IMR-90 (cell line): ENCODE data around the gene PLD1.

Source experiments
- CEBPB ChIP-seq: IDR thresholded peaks from 2 replicates; pipeline ENCODE4 v1.6.1; 2012; ENCODE audit warnings: low read depth, low read length, improper control_type of control experiment
- CTCF ChIP-seq: conservative IDR thresholded peaks from 2 replicates; pipeline ENCODE4 v1.5.1; 2012; ENCODE audit warnings: mild to moderate bottlenecking, low read depth, low read length, improper control_type of control experiment
- MAZ ChIP-seq: IDR thresholded peaks from 2 replicates; pipeline ENCODE4 v1.6.1; 2012; ENCODE audit warnings: low read depth, mild to moderate bottlenecking, low read length, improper control_type of control experiment, moderate library complexity, borderline replicate concordance
- POLR2A ChIP-seq: IDR thresholded peaks from 2 replicates; pipeline ENCODE4 v1.6.1; 2012; ENCODE audit warnings: mild to moderate bottlenecking, low read depth, low read length
- SMC3 ChIP-seq: fragments of 150-350 bp; IDR thresholded peaks from 2 replicates; pipeline ENCODE4 v1.6.1; 2016; ENCODE audit warnings: low read depth, mild to moderate bottlenecking, antibody characterized with exemption, low read length, moderate library complexity

DNA sequence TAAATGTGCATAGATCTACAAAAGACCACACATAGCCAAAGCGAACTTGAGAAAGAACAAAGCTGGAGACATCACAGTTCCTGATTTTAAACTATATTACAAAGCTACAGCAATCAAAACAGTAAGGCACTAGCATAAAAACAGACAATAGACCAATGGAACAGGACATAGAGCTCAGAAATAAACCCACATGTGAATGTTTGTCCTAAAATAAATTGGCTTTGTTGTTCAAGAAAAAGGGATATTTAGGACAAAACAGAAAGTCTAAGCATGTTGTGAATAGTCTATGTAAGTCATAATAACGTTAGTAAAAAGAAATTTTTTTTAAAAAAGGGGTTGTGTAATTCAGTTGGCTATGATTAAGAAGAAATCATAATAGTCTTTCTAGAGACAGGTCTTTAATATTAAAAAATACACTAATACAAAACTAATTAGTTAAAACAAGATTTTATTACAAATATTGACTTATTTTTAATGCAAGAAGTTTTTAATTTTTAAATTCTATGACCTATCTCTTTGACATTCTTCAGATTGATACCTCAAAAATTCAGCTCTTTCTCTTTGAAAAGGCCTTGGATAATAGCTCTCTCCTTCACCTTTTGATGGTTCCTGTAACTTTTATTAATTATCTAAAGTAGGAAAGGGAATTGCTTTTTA lies 44.5 kb upstream of the PLD1 start:
- TF ChIP-seq CTCF (no peak), SMC3 (no peak), POLR2A (no peak), CEBPB (no peak), MAZ (no peak)
